Caco-2 (cell line): ENCODE results near the gene KIF26B. TPM values are rescaled to one million over a fixed set of nuclear protein-coding genes. Genes with fewer than 3 reads are reported as not detected.

Experiments used
- BruUV-seq: library from RNA; stranded (reverse); fragments of 400-500 nt; replicated peaks from 2 replicates; lab custom pipeline; 2021; lab: Mats Ljungman, UMichigan
- CTCF ChIA-PET: fragments of 300-600 bp; sonication (Branson Sonifier 250); formaldehyde crosslinking; loops from one replicate; lab custom pipeline; 2022; ENCODE audit warnings: antibody characterized with exemption; lab: Charles Lee
- POLR2A ChIA-PET: fragments of 300-600 bp; sonication (Branson Sonifier 250); formaldehyde crosslinking; loops from one replicate; lab custom pipeline; 2022; ENCODE audit warnings: antibody characterized with exemption; lab: Charles Lee
- DNase-seq, 2 experiments: peaks; one replicate each; pipeline versions ENCODE4 v3.0.0 to v3.0.0-alpha.2; 2020 to 2022
- H3K27me3 ChIP-seq: replicated peaks from 2 replicates; pipeline ENCODE4 v1.6.0; 2011; ENCODE audit warnings: low read length; ENCODE audit not compliant: control insufficient read depth, insufficient read depth
- H3K36me3 ChIP-seq: 2 replicates; pipeline ENCODE4 v1.5.1; 2011; ENCODE audit warnings: low read length; ENCODE audit not compliant: control insufficient read depth, insufficient read depth
- H3K4me1 ChIP-seq: fragments of 250-450 bp; sonication (Bioruptor Pico); 2 replicates; pipeline ENCODE4 v1.5.1; 2020; ENCODE audit warnings: mild to moderate bottlenecking
- H3K4me3 ChIP-seq: 2 replicates; pipeline ENCODE4 v1.5.1; 2011; ENCODE audit warnings: low read depth, mild to moderate bottlenecking, control low read depth, low read length
- H3K9me3 ChIP-seq: fragments of 250-450 bp; sonication (Bioruptor Pico); 2 replicates; pipeline ENCODE4 v1.5.1; 2020; ENCODE audit warnings: mild to moderate bottlenecking, moderate library complexity
- H3K27ac Mint-ChIP-seq: one replicate; pipeline ENCODE4 v1.8.0; 2022; ENCODE audit warnings: mixed read lengths; ENCODE audit not compliant: unreplicated experiment
- H3K27me3 Mint-ChIP-seq: one replicate; pipeline ENCODE4 v1.8.0; 2022; ENCODE audit warnings: mixed read lengths; ENCODE audit not compliant: insufficient read depth, unreplicated experiment
- H3K36me3 Mint-ChIP-seq: one replicate; pipeline ENCODE4 v1.8.0; 2022; ENCODE audit warnings: mild to moderate bottlenecking, mixed read lengths; ENCODE audit not compliant: insufficient read depth, unreplicated experiment
- H3K4me1 Mint-ChIP-seq: one replicate; pipeline ENCODE4 v1.8.0; 2022; ENCODE audit warnings: low read depth, mixed read lengths; ENCODE audit not compliant: unreplicated experiment
- H3K4me3 Mint-ChIP-seq: one replicate; pipeline ENCODE4 v1.8.0; 2022; ENCODE audit warnings: mild to moderate bottlenecking, moderate library complexity, mixed read lengths; ENCODE audit not compliant: unreplicated experiment
- H3K9me3 Mint-ChIP-seq: one replicate; pipeline ENCODE4 v1.8.0; 2022; ENCODE audit warnings: mixed read lengths; ENCODE audit not compliant: unreplicated experiment
- CTCF ChIP-seq, 2 experiments: fragments of 200-600 bp in 1 of 2; IDR thresholded peaks; 1 replicate in 1 of 2; 2 replicates in 1 of 2; pipeline versions ENCODE4 v1.5.1 to v1.8.0; 2011 to 2022; ENCODE audit warnings: antibody characterized with exemption in 1 of 2, control low read depth in 1 of 2, inconsistent platforms in 1 of 2, low read depth in 1 of 2, low read length in 1 of 2, mild to moderate bottlenecking in 1 of 2, moderate library complexity in 1 of 2; ENCODE audit not compliant: insufficient read depth in 1 of 2, severe bottlenecking in 1 of 2, unreplicated experiment in 1 of 2
- intact Hi-C: fragments of 100-400 bp; cut with micrococcal nuclease; formaldehyde crosslinking; loops from one replicate; pipeline ENCODE4 v1.10.0; 2022; ENCODE audit not compliant: unreplicated experiment
- total RNA-seq: library from RNA; stranded (reverse); gene quantifications from 2 replicates; pipeline ENCODE4 v1.2.3, GENCODE V29; 2022

Gene KIF26B
- total RNA-seq, 1 experiment from 2014 or later, result 4.9 TPM

- TF ChIP-seq CTCF (IDR thresholded peaks at IDR 0.05; ENCODE audit: insufficient read depth in 1 of 2, low read depth in 1 of 2, low read length in 1 of 2, severe bottlenecking in 1 of 2, unreplicated experiment in 1 of 2), result no peak
- no peak overlapping the region for H3K4me3 ChIP-seq
- H3K4me1 ChIP-seq, result no peaks in the 10 kb centered on the region
- H3K9me3 ChIP-seq, result no peaks in the 10 kb centered on the region
- ChIA-PET CTCF (interaction anchor here (0.9 kb wide), 1 partner anchor 11 kb away, joined by 3 read pairs; no protein-coding TSS in a partner anchor), POLR2A (no interaction called here)
- no peak for DNase-seq
- peaks cover 5% of the 10 kb centered on the region for H3K27me3 Mint-ChIP-seq
- no peaks in the 10 kb centered on the region for H3K36me3 ChIP-seq
- H3K27me3 ChIP-seq, result no peaks in the 10 kb centered on the region
- H3K4me3 Mint-ChIP-seq, result no peak overlapping the region
- H3K36me3 Mint-ChIP-seq, result no peaks in the 10 kb centered on the region
- no peaks in the 10 kb centered on the region for H3K9me3 Mint-ChIP-seq
- no TSS peak for BruUV-seq
- no peak overlapping the region for H3K27ac Mint-ChIP-seq
- no peaks in the 10 kb centered on the region for H3K4me1 Mint-ChIP-seq
- intact Hi-C loops, result no loop called here
Observed at GRCh38 chr1:245142171-245142798, 12.5 kb upstream of the KIF26B start.

GRCh38 chr1:245142976-245143375 lies 11.8 kb upstream of the KIF26B start:
- POLR2A ChIA-PET, result no interaction called here
- intact Hi-C loops, result no loop called here
- Mint-ChIP-seq H3K4me1 (no peaks in the 10 kb centered on the region), H3K27me3 (peaks cover 5% of the 10 kb centered on the region), H3K9me3 (no peaks in the 10 kb centered on the region), H3K4me3 (no peak overlapping the region), H3K27ac (no peak overlapping the region), H3K36me3 (no peaks in the 10 kb centered on the region)
- H3K36me3 ChIP-seq, result no peaks in the 10 kb centered on the region
- CTCF ChIA-PET, result interaction anchor here (0.9 kb wide), 1 partner anchor 10 kb away, joined by 3 read pairs; no protein-coding TSS in a partner anchor
- TF ChIP-seq CTCF (IDR thresholded peaks at IDR 0.05; ENCODE audit: insufficient read depth in 1 of 2, low read depth in 1 of 2, low read length in 1 of 2, severe bottlenecking in 1 of 2, unreplicated experiment in 1 of 2), result no peak
- no peak overlapping the region for H3K4me3 ChIP-seq
- no peak for DNase-seq
- H3K4me1 ChIP-seq, result no peaks in the 10 kb centered on the region
- BruUV-seq, result no TSS peak
- no peaks in the 10 kb centered on the region for H3K27me3 ChIP-seq
- no peaks in the 10 kb centered on the region for H3K9me3 ChIP-seq

GRCh38 chr1:245143849-245144248 lies 10.9 kb upstream of the KIF26B start:
- TF ChIP-seq CTCF (IDR thresholded peaks at IDR 0.05; ENCODE audit: insufficient read depth in 1 of 2, low read depth in 1 of 2, low read length in 1 of 2, severe bottlenecking in 1 of 2, unreplicated experiment in 1 of 2), result no peak
- POLR2A ChIA-PET, result no interaction called here
- no peaks in the 10 kb centered on the region for H3K4me1 ChIP-seq
- H3K4me3 ChIP-seq, result no peak overlapping the region
- no peaks in the 10 kb centered on the region for H3K4me1 Mint-ChIP-seq
- H3K4me3 Mint-ChIP-seq, result no peak overlapping the region
- H3K27ac Mint-ChIP-seq, result no peak overlapping the region
- no TSS peak for BruUV-seq
- no peaks in the 10 kb centered on the region for H3K9me3 Mint-ChIP-seq
- no peaks in the 10 kb centered on the region for H3K36me3 Mint-ChIP-seq
- CTCF ChIA-PET, result no interaction called here
- no peaks in the 10 kb centered on the region for H3K36me3 ChIP-seq
- H3K27me3 ChIP-seq, result no peaks in the 10 kb centered on the region
- intact Hi-C loops, result no loop called here
- H3K9me3 ChIP-seq, result no peaks in the 10 kb centered on the region
- DNase-seq, result no peak
- H3K27me3 Mint-ChIP-seq, result peaks cover 9% of the 10 kb centered on the region
